Activated T-helper 9 cell treated with anti-CD3 and anti-CD28 coated beads, Interleukin-2, amount 50 U/mL, for 16 hours (primary cell): ENCODE data around the gene HNRNPA1L2.
"Not testable (repeated sequence)": the region's sequence is repeated elsewhere in the genome, so short reads cannot be mapped to it uniquely, and the experiment has no call there.

ENCODE experiments used
- DNase-seq: peaks from one replicate; pipeline ENCODE4 v3.0.0-alpha.2; 2020; ENCODE audit warnings: low read depth

HNRNPA1L2 gene

GRCh38 chr13:52646967-52647366 lies 4.7 kb downstream of the HNRNPA1L2 start:
- DNase-seq = no peak

- DNase-seq = no peak
Observed at GRCh38 chr13:52650731-52651130, 8.5 kb downstream of the HNRNPA1L2 start.

GRCh38 chr13:52651897-52652195 lies 9.6 kb downstream of the HNRNPA1L2 start:
- no peak for DNase-seq

GRCh38 chr13:52652196-52652979 lies 10.2 kb downstream of the HNRNPA1L2 start, which contains the start of gene SUGT1:
TSS of gene SUGT1 (plus strand) at chr13:52652836. CDS start at chr13:52652921, 85 bp downstream.
- DNase-seq = peak; percentile 91

GRCh38 chr13:52652980-52653303 lies 10.7 kb downstream of the HNRNPA1L2 start:
- no peak for DNase-seq

- DNase-seq = no peak
Observed at GRCh38 chr13:52659340-52659739, 17.1 kb downstream of the HNRNPA1L2 start.

GRCh38 chr13:52664272-52664671 lies 22.0 kb downstream of the HNRNPA1L2 start:
- DNase-seq = no peak

- DNase-seq = no peak
Observed at GRCh38 chr13:52665325-52665724, 23.1 kb downstream of the HNRNPA1L2 start.

- no peak for DNase-seq
Observed at GRCh38 chr13:52669677-52670076, 27.4 kb downstream of the HNRNPA1L2 start.

GRCh38 chr13:52670726-52671125 lies 28.5 kb downstream of the HNRNPA1L2 start:
- DNase-seq = no peak

GRCh38 chr13:52673465-52673864 lies 31.2 kb downstream of the HNRNPA1L2 start:
- no peak for DNase-seq

GRCh38 chr13:52677823-52678222 lies 35.6 kb downstream of the HNRNPA1L2 start:
- DNase-seq = no peak

- not testable (repeated sequence) for DNase-seq
Observed at GRCh38 chr13:52685806-52686205, 43.6 kb downstream of the HNRNPA1L2 start.

- no peak for DNase-seq
Observed at GRCh38 chr13:52686376-52686775, 44.1 kb downstream of the HNRNPA1L2 start.
